ENCODE results near the gene CTNNA2.

GRCh38 chr2:79855264-79856006 lies 342.6 kb downstream of the CTNNA2 start:
- no peak for TF ChIP-seq GATA2 (IDR thresholded peaks at IDR 0.05; ENCODE audit: low read depth, low read length)
- TF ChIP-seq GATA3 (IDR thresholded peaks at IDR 0.05; ENCODE audit: low read depth, low read length): no peak

Data from SH-SY5Y (cell line).